HuH-7.5 (cell line): Measurements from ENCODE around the gene CAND2.
"Not testable (repeated sequence)": the region's sequence is repeated elsewhere in the genome, so short reads cannot be mapped to it uniquely, and the experiment has no call there.

Experiments used
- DNase-seq: peaks from one replicate; pipeline ENCODE4 v3.0.0; 2011; ENCODE audit warnings: low spot score

CAND2 gene

DNA sequence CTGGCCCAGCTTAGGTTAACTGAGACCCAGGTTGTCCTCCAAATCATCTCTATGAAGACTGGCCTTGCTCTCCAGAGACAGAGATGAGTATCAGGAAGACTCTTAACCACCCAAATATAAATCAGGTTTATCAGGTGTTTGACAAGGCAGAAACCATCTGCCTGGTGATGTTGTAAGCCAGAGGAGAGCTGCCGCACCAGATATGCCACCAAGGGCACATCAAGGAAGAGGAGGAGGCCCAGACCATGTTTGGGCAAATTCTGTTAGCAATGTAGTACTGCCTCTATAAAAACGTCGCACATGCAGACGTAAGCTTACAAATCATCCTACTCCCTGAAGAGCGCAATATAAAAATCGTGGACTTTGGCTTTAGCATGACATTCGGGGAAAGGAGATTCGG is 65.9 kb downstream of the CAND2 start:
- no peak for DNase-seq

DNA sequence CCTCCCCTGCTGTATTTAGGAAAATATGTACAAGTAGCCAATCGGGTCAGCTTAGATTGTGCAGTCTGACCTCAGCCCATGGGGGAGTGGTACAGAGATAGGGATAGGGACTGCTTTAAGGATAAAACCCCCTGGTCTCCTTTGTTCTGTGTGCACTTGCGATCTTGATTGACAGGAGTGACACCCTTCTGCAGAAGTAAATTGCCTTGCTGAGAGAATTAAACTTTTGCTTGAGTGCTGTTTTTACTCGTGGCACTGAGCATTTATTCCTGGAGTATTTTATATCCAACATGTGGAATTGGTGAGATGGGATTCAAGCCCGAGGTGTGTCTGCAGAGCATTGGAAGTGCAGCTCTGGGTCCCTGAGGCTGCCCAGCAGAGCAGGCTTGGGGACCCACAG is 68.8 kb downstream of the CAND2 start:
- no peak for DNase-seq

DNA sequence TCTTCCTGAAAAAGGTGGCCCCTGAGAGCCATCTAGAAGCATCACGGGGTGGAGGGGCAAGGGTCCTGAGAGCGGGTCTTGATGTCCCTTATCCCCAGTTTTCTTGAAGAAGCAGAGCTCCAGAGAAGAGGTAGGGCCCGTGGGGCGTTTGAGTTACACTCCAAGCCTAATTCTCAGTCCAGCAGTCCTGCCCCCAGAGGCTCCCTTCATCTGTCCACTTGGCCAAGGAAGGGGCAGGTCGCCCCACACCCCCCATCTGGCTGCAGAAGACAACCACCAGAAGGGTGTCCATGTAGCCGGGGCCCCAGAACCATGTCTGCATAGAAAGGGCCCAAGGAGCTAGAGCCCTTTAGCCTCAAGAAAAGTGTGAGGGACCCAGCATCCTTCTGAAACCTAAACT is 70.4 kb downstream of the CAND2 start:
- DNase-seq = no peak

DNA sequence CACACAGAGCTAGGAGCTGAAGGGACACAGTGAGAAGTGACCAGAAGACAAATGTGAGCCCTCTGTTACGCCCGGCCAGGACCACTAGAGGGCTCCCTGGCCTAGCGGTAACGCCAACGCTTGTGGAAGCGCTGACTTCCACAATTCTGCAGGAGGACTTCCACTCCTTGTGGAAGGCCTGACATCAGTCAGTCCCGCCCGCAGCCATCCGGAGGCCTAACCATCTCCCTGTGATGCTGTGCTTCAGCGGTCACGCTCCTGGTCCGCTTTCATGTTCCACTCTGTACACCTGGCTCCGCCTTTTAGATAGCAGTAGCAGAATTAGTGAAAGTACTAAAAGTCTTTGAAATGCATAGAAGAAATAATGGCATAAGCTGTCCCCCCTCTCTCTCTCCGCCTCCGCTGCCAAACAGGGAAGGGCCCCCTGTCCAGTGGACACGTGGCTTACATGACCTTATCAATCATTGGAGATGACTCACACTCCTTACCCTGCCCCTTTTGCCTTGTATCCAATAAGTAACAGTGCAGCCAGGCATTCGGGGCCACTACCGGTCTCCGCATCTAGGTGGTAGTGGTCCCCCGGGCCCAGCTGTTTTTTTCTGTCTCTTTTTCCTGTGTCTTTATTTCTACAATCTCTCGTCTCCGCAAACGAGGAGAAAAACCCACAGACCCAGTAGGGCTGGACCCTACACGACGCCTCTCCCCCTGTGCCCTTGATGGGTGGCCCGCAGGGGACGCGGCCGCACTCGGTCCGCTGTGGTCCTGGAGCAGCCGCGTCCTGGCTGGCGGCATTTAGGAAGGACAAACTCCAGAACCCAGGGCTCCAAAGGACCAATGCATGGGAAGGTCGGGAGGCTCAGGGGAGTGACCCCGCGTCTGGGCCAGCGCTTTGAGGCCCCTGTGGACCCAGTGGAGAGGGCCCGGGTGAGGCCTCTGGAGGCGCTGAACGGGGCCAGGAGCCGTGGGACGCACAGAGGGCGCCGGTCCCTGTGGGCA is 71.9 kb downstream of the CAND2 start:
- peak; percentile 98 for DNase-seq

DNA sequence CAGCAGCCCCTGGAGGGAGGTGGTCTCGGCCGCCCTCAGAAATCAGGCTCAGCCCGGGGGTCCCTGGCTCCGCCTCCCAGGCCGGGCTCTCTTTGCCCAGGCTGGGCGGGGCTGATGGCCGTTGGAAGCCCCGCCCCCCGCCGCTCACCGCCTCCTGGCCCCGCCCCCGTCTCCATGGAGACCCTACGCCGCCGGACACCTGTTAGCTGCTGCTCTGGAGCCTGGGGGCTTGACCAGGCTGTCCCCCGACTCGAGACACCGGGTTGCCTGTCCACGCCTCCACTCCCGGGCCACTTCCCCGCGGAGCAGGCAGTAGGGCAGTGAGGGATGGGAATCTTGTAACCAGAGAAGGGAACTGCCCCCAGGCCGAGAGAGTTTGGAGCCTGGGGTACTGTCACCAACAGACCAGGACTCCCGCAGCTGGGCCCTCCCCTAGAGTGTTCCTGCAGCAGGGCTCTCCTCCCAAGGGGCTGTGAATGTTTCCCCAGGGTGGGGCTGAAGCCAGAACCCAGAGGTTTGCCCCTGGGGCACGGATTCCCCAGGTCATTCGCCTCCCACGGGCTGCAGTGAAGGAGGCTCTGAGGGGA is 72.6 kb downstream of the CAND2 start:
- peak; percentile 89 for DNase-seq

DNA sequence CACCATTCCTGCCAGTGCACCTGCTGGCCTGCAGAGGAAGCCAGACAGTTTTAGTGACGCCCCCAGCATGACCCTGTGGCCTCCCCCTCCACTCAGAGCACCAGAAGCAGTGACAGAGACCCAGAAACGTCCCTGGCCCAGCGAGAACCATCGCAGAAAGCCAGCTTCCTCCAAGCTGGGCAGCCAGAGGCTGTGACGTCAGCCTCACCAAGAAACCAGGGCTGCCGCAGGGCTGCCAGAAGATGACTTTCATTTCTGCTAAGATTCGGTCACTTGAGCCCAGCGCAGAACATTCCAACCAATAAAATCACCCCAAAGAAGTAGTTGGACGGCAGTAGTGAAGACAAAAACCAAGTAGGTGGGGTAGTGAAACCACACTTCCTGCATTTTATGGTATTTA is 74.5 kb downstream of the CAND2 start:
- DNase-seq = no peak

DNA sequence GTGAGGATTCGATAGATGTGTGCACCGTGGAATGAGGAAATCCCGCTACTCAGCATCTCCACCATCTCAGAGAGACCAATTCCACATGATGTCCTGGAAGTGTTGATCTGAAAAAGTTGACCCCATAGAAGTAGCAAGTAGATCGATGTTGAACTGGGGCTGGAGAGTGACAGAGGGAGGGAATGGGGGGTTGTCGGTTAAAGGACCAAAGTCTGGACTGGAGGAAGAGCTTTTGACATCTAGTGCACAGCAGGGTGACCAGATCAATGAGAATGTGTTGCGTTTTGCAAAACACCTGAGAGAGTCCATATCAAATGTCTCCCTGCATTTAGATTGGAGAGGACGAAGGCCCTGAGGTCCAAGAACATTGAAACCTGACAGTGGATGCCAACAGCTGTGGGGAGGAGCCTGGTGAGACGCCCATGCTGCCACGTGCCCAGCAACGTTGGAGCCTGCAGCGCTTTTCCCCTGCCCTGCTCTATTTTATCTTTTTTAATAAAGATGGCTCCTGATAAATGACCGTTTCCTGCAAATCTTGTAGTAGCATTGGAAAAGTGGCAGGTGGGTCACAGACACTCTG is 75.0 kb downstream of the CAND2 start:
- no peak for DNase-seq

DNA sequence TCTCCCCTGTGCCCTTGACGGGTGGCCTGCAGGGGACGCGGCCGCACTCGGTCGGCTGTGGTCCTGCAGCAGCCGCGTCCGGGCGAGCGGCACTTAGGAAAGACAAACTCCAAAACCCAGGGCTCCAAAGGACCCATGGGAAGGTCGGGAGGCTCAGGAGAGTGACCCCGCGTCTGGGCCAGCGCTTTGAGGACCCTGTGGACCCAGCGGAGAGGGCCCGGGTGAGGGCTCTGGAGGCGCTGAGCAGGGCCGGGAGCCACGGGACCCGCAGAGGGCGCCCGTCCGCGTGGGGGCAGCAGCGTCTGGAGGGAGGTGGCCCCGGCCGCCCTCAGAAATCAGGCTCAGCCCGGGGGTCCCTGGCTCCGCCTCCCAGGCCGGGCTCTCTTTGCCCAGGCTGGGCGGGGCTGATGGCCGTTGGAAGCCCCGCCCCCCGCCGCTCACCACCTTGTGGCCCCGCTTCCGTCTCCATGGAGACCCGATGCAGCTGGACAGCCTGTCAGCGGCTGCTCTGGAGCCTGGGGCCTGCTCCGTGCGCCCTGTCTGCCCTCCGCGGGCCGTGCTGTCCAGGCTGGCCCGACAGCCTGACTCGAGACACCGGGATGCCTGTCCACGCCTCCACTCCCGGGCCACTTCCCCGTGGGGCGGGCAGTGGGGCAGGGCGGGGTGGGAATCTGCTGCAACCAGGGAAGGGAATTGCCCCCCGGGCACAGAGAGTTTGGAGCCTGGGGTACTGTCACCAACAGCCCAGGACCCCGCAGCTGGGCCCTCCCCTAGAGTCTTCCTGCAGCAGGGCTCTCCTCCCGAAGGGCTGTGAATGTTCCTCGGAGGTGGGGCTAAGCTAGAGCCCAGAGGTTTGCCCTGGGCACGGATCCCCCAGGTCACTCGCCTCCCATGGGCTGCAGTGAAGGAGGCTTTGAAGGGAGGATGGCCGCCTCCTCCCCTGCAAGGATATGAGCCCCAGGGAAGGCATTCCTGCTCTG is 79.7 kb downstream of the CAND2 start:
- DNase-seq = peak; percentile 91

DNA sequence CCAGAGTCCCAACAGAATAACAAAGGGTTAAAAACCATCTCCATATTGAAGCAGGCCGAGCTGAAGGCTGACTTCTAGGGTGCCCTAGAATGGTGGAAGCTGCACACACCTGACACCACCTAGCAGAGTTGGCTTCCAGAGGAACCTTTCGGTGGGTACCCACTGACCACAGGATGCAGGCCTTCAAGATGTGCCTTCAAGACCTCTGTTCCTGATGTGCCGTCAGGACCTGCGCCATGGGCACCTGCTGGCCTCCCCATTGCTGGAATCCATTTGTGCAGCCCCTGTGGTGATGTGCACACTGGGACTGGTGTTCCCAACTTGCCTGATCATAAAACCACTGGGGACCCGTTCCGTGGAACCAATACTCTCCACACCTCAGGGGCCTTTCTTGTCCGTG is 80.6 kb downstream of the CAND2 start:
- no peak for DNase-seq

DNA sequence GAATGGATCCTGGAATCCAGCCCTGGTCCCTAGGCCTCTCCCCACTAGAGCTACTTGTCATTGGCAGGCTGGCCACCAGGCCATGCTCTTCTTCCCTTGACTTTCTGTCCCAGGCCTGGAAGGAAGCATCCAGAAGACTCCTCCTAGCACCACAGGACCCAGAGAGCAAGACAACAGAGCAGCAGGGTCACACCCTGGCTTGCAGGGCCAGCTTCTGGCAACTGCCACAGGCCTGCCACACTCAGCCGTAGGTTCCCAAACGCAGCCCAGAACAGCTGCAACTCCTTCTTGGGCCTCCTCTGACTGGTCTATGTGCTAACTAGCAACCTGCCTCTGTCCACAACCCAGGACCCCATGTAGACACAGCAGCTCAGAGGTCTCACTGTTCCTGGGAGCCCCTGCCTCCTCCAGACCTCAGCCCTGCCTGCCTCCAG is 81.7 kb downstream of the CAND2 start:
- no peak for DNase-seq

DNA sequence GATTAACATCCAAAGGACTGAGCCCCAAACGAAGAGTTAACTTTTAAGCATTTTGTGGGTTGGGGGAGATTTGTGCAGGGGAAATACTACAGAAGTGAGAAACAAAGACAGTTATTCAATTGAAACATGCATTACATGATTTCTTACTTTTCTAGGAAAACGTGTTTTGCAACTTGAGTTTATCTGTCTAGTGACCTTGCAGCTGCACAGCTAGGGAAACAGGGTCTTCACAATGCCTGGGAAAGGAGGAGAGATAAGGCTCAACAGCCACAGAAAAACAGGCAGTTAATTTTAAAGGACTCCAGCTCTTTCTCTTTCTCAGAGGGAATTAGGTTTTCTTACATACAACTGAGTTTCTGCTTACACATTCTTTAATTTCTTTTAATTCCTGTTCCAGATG is 82.3 kb downstream of the CAND2 start:
- DNase-seq = not testable (repeated sequence)

DNA sequence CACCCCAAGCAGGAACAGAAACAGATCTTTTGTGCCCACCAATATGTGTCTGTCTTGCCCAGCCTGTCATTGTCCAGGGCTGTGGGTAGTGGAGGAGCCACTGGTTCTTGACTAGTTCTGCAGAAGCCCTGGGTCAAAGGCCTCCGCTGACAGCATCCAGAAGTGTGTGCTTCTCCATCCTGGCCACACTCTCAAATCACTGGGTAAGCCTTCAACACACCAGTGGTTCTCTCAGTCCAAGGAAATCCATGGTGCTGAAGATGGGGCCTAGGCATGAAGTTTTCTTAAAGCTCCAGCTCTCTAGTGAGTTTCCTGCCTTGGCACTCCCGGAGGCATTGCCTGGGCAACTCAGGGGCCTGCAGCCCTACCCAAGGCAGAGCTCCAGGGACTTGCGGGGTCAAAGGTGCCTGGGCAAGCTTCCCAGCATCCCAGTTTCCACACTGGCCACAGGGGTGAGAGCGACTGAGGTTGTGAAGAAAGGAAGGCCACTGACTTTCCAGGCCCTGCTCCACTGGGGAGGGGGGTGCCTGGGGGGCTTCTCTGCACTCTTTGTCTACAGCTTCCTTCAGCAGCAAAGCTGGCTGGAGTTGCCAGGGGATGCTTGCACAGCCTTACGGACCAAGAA is 82.8 kb downstream of the CAND2 start:
- DNase-seq = no peak

DNA sequence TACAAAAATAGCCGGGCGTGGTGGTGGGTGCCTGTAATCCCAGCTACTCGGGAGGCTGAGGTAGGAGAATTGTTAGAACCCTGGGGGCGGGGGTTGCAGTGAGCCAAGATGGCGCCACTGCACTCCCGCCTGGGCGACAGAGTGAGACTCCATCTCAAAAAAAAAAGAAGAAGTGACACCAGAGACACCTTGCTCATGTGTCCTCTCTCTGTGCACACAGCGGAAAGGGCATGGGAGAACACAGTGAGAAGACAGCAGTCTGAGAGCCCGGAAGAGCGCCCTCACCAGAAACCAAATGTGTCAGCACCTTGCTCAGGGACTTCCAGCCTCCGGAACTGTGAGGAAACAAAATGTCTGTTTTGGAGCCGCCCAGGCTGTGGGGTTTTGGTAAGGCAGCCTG is 85.4 kb downstream of the CAND2 start:
- not testable (repeated sequence) for DNase-seq

DNA sequence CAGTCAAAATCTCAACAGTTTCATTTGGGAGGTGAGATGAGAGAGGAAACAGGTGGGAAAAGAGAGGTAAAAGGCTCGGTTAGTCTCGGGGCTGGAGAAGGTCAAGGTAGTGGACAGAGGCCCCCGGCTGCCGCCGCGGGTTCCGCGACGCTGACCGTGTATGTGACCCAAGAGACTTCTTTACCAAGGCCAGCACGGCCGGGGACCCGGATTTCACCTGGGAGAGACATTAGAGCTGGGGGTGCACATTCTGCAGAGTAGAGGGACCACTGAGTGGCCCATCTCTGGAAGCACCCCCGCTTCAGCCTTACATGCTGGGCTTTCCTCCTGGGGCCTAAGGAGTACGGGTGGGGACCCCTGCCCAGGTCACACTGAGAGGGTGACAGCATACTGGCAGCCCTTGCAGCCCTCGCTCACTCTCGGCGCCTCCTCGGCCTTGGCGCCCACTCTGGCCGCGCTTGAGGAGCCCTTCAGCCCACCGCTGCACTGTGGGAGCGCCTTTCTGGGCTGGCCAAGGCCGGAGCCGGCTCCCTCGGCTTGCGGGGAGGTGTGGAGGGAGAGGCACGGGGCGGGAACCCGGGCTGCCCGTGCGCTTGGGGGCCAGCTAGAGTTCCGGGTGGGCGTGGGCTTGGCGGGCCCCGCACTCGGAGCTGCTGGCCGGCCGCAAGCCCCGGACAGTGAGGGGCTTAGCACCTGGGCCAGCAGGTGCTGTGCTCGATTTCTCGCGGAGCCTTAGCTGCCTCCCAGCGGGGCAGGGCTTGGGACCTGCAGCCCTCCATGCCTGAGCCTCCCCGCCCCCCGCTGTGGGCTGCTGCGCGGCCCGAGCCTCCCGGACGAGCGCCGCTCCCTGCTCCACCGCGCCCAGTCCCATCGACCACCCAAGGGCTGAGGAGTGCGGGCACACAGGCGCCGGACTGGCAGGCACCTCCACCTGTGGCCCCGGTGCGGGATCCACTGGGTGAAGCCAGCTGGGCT is 86.1 kb downstream of the CAND2 start:
- no peak for DNase-seq

DNA sequence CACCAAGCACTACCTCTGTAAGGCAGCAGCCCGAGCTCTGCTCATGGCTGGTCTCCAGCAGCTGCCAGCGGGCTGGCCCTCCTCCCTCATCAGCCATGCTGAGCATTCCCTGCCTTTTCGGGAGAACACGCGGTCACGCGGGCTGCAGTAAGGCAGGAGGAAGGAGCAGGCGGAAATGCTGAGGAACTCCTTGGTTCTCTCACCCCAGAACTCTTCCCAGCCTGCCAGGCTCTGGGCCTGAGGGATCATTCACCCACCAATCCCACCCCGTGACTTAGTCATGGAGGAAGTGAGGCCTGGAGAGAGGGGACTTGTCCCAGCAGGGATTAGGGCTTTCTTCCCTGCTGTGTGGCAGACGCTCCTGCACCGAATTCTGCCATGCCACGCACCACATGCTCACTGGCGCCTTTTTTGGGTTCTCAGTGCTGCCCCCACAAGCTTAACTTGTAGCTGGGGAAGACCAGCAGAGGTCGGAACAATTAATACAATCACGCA is 87.8 kb downstream of the CAND2 start:
- no peak for DNase-seq
